H9 (cell line): ENCODE results near the gene CYP24A1. TPM values are rescaled to one million over a fixed set of nuclear protein-coding genes. Genes with fewer than 3 reads are reported as not detected.

Source experiments
- DNase-seq: peaks from one replicate; pipeline ENCODE4 v3.0.0-alpha.2; 2017
- H2AFZ ChIP-seq: one replicate; pipeline ENCODE4 v1.6.1; 2013; ENCODE audit warnings: mild to moderate bottlenecking, low read length, control low read depth, moderate library complexity
- H2AK5ac ChIP-seq: 2 replicates; pipeline ENCODE4 v1.6.1; 2013; ENCODE audit warnings: low read length, control low read depth, mixed read lengths; ENCODE audit not compliant: insufficient read length
- H2BK120ac ChIP-seq: one replicate; pipeline ENCODE4 v1.6.1; 2013; ENCODE audit warnings: low read depth, mild to moderate bottlenecking, low read length, control low read depth, inconsistent platforms; ENCODE audit not compliant: poor library complexity, severe bottlenecking
- H2BK12ac ChIP-seq: 2 replicates; pipeline ENCODE4 v1.6.1; 2013; ENCODE audit warnings: low read length, control low read depth, mixed read lengths, low read depth; ENCODE audit not compliant: insufficient read length
- H2BK15ac ChIP-seq: 2 replicates; pipeline ENCODE4 v1.6.1; 2013; ENCODE audit warnings: low read depth, low read length, control low read depth
- H2BK20ac ChIP-seq: one replicate; pipeline ENCODE4 v1.6.1; 2013; ENCODE audit warnings: low read depth, mild to moderate bottlenecking, low read length, control low read depth, inconsistent platforms; ENCODE audit not compliant: poor library complexity, severe bottlenecking
- H2BK5ac ChIP-seq: 2 replicates; pipeline ENCODE4 v1.6.1; 2013; ENCODE audit warnings: low read length, control low read depth, mixed read lengths; ENCODE audit not compliant: insufficient read length
- H3K14ac ChIP-seq: 2 replicates; pipeline ENCODE4 v1.6.1; 2013; ENCODE audit warnings: low read length, control low read depth; ENCODE audit not compliant: insufficient read depth
- H3K18ac ChIP-seq: 2 replicates; pipeline ENCODE4 v1.6.1; 2013; ENCODE audit warnings: low read depth, mild to moderate bottlenecking, mixed read lengths, low read length, control low read depth; ENCODE audit not compliant: insufficient read length
- H3K23ac ChIP-seq: 2 replicates; pipeline ENCODE4 v1.6.1; 2013; ENCODE audit warnings: low read length, control low read depth, mixed read lengths, low read depth; ENCODE audit not compliant: insufficient read length
- H3K23me2 ChIP-seq: 2 replicates; pipeline ENCODE4 v1.6.1; 2013; ENCODE audit warnings: low read depth, mild to moderate bottlenecking, mixed read lengths, low read length, control low read depth; ENCODE audit not compliant: insufficient read length, poor library complexity, severe bottlenecking
- H3K27ac ChIP-seq: 2 replicates; pipeline ENCODE4 v1.5.1; 2013; ENCODE audit warnings: low read length, control low read depth, mixed read lengths, low read depth; ENCODE audit not compliant: insufficient read length
- H3K27me3 ChIP-seq: 2 replicates; pipeline ENCODE4 v1.6.1; 2013; ENCODE audit warnings: low read length, control low read depth, inconsistent platforms; ENCODE audit not compliant: insufficient read depth
- H3K4ac ChIP-seq: 2 replicates; pipeline ENCODE4 v1.6.1; 2013; ENCODE audit warnings: low read depth, mild to moderate bottlenecking, control low read depth, inconsistent platforms, low read length, moderate library complexity
- H3K4me1 ChIP-seq: 2 replicates; pipeline ENCODE4 v1.6.1; 2013; ENCODE audit warnings: low read length, control low read depth, inconsistent platforms; ENCODE audit not compliant: insufficient read depth
- H3K4me2 ChIP-seq: 2 replicates; pipeline ENCODE4 v1.6.1; 2013; ENCODE audit warnings: low read length, control low read depth, mixed read lengths; ENCODE audit not compliant: insufficient read length, insufficient read depth
- H3K56ac ChIP-seq: 2 replicates; pipeline ENCODE4 v1.6.1; 2013; ENCODE audit warnings: low read depth, mild to moderate bottlenecking, mixed read lengths, low read length, control low read depth; ENCODE audit not compliant: insufficient read length
- H3K79me1 ChIP-seq: 2 replicates; pipeline ENCODE4 v1.6.1; 2013; ENCODE audit warnings: low read depth, mild to moderate bottlenecking, moderate library complexity, low read length, control low read depth, inconsistent platforms; ENCODE audit not compliant: insufficient read depth, poor library complexity, severe bottlenecking
- H3K79me2 ChIP-seq: 2 replicates; pipeline ENCODE4 v1.6.1; 2013; ENCODE audit warnings: low read length, control low read depth, inconsistent platforms; ENCODE audit not compliant: insufficient read depth
- H3K9ac ChIP-seq: 2 replicates; pipeline ENCODE4 v1.6.1; 2013; ENCODE audit warnings: low read length, control low read depth, mixed read lengths; ENCODE audit not compliant: insufficient read length; ENCODE audit errors: extremely low read depth
- H3K9me3 ChIP-seq: one replicate; pipeline ENCODE4 v1.6.1; 2013; ENCODE audit warnings: low read depth, low read length, inconsistent platforms; ENCODE audit not compliant: control insufficient read depth
- H3T11ph ChIP-seq: one replicate; pipeline ENCODE4 v1.6.1; 2013; ENCODE audit warnings: mild to moderate bottlenecking, low read length, control low read depth, inconsistent platforms
- H4K20me1 ChIP-seq: one replicate; pipeline ENCODE4 v1.6.1; 2013; ENCODE audit not compliant: control insufficient read depth, insufficient read length, insufficient read depth
- H4K5ac ChIP-seq: 2 replicates; pipeline ENCODE4 v1.6.1; 2013; ENCODE audit warnings: low read depth, mild to moderate bottlenecking, mixed read lengths, low read length, control low read depth; ENCODE audit not compliant: insufficient read length
- H4K8ac ChIP-seq: replicated peaks from 2 replicates; pipeline ENCODE4 v1.6.1; 2013; ENCODE audit warnings: low read length, control low read depth, mixed read lengths, low read depth; ENCODE audit not compliant: insufficient read length
- H4K91ac ChIP-seq: 2 replicates; pipeline ENCODE4 v1.6.1; 2013; ENCODE audit warnings: low read depth, mild to moderate bottlenecking, moderate library complexity, mixed read lengths, low read length, control low read depth; ENCODE audit not compliant: insufficient read length
- H3K27ac Mint-ChIP-seq, 3 experiments: 2 replicates in 2 of 3; 3 replicates in 1 of 3; pipeline ENCODE4 v1.8.0; 2020 to 2021; ENCODE audit warnings: mixed read lengths in 3 of 3, mild to moderate bottlenecking in 1 of 3, moderate library complexity in 1 of 3
- H3K27me3 Mint-ChIP-seq: 2 replicates; pipeline ENCODE4 v1.8.0; 2021; ENCODE audit warnings: low read depth, mild to moderate bottlenecking, moderate library complexity, mixed read lengths
- H3K36me3 Mint-ChIP-seq, 3 experiments: 2 replicates in 2 of 3; 3 replicates in 1 of 3; pipeline ENCODE4 v1.8.0; 2020 to 2021; ENCODE audit warnings: low read depth in 3 of 3, mixed read lengths in 3 of 3; ENCODE audit not compliant: insufficient read depth in 1 of 3
- H3K4me1 Mint-ChIP-seq, 2 experiments: 2 replicates each; pipeline ENCODE4 v1.8.0; 2020; ENCODE audit warnings: mixed read lengths in 2 of 2
- H3K4me3 Mint-ChIP-seq, 2 experiments: 2 replicates in 1 of 2; 3 replicates in 1 of 2; pipeline ENCODE4 v1.8.0; 2020 to 2021; ENCODE audit warnings: mild to moderate bottlenecking in 2 of 2, mixed read lengths in 2 of 2, moderate library complexity in 1 of 2
- H3K9me3 Mint-ChIP-seq, 2 experiments: 2 replicates in 1 of 2; 3 replicates in 1 of 2; pipeline ENCODE4 v1.8.0; 2020; ENCODE audit warnings: mild to moderate bottlenecking in 2 of 2, mixed read lengths in 2 of 2, moderate library complexity in 1 of 2
- CTCF ChIP-seq: fragments of 200-600 bp; sonication (generic); conservative IDR thresholded peaks from 3 replicates; pipeline ENCODE4 v1.8.0; 2021; ENCODE audit warnings: antibody characterized with exemption, mild to moderate bottlenecking
- WGBS: extraction: QIAGEN DNeasy Blood & Tissue Kit; methylation state at CpG from one replicate; pipeline ENCODE4 v1.1.7; 2013; ENCODE audit warnings: missing lambda C conversion rate, low lambda C conversion rate, mixed read lengths; ENCODE audit not compliant: insufficient read length; ENCODE audit errors: extremely low coverage; 5-methylcytosine and 5-hydroxymethylcytosine counted together
- total RNA-seq: library from RNA; stranded (reverse); gene quantifications from 2 replicates; pipeline ENCODE4 v1.2.1, GENCODE V29; 2021

CYP24A1 gene
- total RNA-seq, 1 experiment from 2014 or later: not detected

- H3K9me3 ChIP-seq: no peaks in the 10 kb centered on the region
- no CpG with 5 or more reads among the region's 3 CpGs for WGBS
- no peak overlapping the region for H3K4ac ChIP-seq
- H3K27ac Mint-ChIP-seq: no peak overlapping the region
- H3K79me1 ChIP-seq: no peaks in the 10 kb centered on the region
- no peak overlapping the region for H2BK12ac ChIP-seq
- no peak overlapping the region for H2BK120ac ChIP-seq
- H3K27ac ChIP-seq: no peak overlapping the region
- H4K91ac ChIP-seq: no peak overlapping the region
- no peak overlapping the region for H2BK20ac ChIP-seq
- H2BK15ac ChIP-seq: no peak overlapping the region
- H3K56ac ChIP-seq: no peak overlapping the region
- no peaks in the 10 kb centered on the region for H3K79me2 ChIP-seq
- no peak for TF ChIP-seq CTCF
- H3K4me1 Mint-ChIP-seq: peaks cover 0 to 12% of the 10 kb centered on the region in 2 experiments; a peak in 3 of 4 replicates
- no peak overlapping the region for H2BK5ac ChIP-seq
- no peak overlapping the region for H2AFZ ChIP-seq
- no peak overlapping the region for H4K5ac ChIP-seq
- no peaks in the 10 kb centered on the region; the same call in 1 of the 2 replicates for H3K27me3 Mint-ChIP-seq
- no peaks in the 10 kb centered on the region for H4K20me1 ChIP-seq
- H3K9ac ChIP-seq: no peak overlapping the region
- no peak for DNase-seq
- no peaks in the 10 kb centered on the region for H3K27me3 ChIP-seq
- no peak overlapping the region for H3K4me3 Mint-ChIP-seq
- H4K8ac ChIP-seq: no peak overlapping the region
- H3K14ac ChIP-seq: no peak overlapping the region
- H3K4me1 ChIP-seq: peaks cover 2% of the 10 kb centered on the region; the same call in 1 of the 2 replicates
- H3K36me3 Mint-ChIP-seq: peaks cover 0 to 5% (median 0%) of the 10 kb centered on the region in 3 experiments; a peak in 1 of 7 replicates
- H3K9me3 Mint-ChIP-seq: peaks cover 0 to 11% of the 10 kb centered on the region in 2 experiments; a peak in 2 of 5 replicates
- no peak overlapping the region for H3T11ph ChIP-seq
- H3K23me2 ChIP-seq: no peaks in the 10 kb centered on the region
- no peak overlapping the region for H3K23ac ChIP-seq
- no peak overlapping the region for H3K18ac ChIP-seq
- H3K4me2 ChIP-seq: no peak overlapping the region
- no peak overlapping the region for H2AK5ac ChIP-seq
These were observed 44.4 kb downstream of the CYP24A1 start for GRCh38 chr20:54129350-54129749.
